Astrocyte (in vitro differentiated cells and primary cell): ENCODE data around the gene TMEM123. TPM values are rescaled to one million over a fixed set of nuclear protein-coding genes. Genes with fewer than 3 reads are reported as not detected.

Experiments
- DNase-seq: peaks from one replicate; pipeline ENCODE4 v3.0.0-alpha.2; 2010; ENCODE audit warnings: low read depth
- FAIRE-seq: peaks from 2 replicates; lab custom pipeline; 2011; peaks lifted over from hg19 to GRCh38; lab: Jason Lieb, UNC
- H2AFZ ChIP-seq: 2 replicates; pipeline ENCODE4 v1.6.0; 2012; ENCODE audit warnings: low read depth, low read length, inconsistent platforms
- H3K27ac ChIP-seq: 2 replicates; pipeline ENCODE4 v1.5.1; 2011; ENCODE audit warnings: low read depth, low read length, inconsistent platforms
- H3K27me3 ChIP-seq: 2 replicates; pipeline ENCODE4 v1.6.0; 2011; ENCODE audit warnings: low read length, inconsistent platforms; ENCODE audit not compliant: insufficient read depth
- H3K36me3 ChIP-seq: 2 replicates; pipeline ENCODE4 v1.5.1; 2011; ENCODE audit warnings: low read length, inconsistent platforms; ENCODE audit not compliant: insufficient read depth
- H3K4me1 ChIP-seq: 2 replicates; pipeline ENCODE4 v1.5.1; 2011; ENCODE audit warnings: low read length, inconsistent platforms; ENCODE audit not compliant: insufficient read depth
- H3K4me2 ChIP-seq: 2 replicates; pipeline ENCODE4 v1.6.0; 2012; ENCODE audit warnings: low read length, inconsistent platforms
- H3K4me3 ChIP-seq: 2 replicates; pipeline ENCODE4 v1.5.1; 2011; ENCODE audit warnings: low read depth, mild to moderate bottlenecking, low read length, inconsistent platforms; ENCODE audit not compliant: insufficient read depth
- H3K79me2 ChIP-seq: 2 replicates; pipeline ENCODE4 v1.6.0; 2012; ENCODE audit warnings: mild to moderate bottlenecking, low read length, inconsistent platforms; ENCODE audit not compliant: insufficient read depth
- H3K9ac ChIP-seq: 2 replicates; pipeline ENCODE4 v1.6.0; 2012; ENCODE audit warnings: mild to moderate bottlenecking, low read length, inconsistent platforms
- H3K9me3 ChIP-seq: 2 replicates; pipeline ENCODE4 v1.5.1; 2012; ENCODE audit warnings: low read depth, mild to moderate bottlenecking, low read length, inconsistent platforms; ENCODE audit not compliant: insufficient read depth
- H4K20me1 ChIP-seq: 2 replicates; pipeline ENCODE4 v1.6.0; 2012; ENCODE audit warnings: low read length, inconsistent platforms; ENCODE audit not compliant: insufficient read depth
- H3K27ac Mint-ChIP-seq: one replicate; pipeline ENCODE4 v1.8.0; 2021; ENCODE audit warnings: mild to moderate bottlenecking, mixed read lengths; ENCODE audit not compliant: unreplicated experiment
- H3K27me3 Mint-ChIP-seq: one replicate; pipeline ENCODE4 v1.8.0; 2021; ENCODE audit warnings: low read depth, mixed read lengths; ENCODE audit not compliant: unreplicated experiment
- H3K36me3 Mint-ChIP-seq: one replicate; pipeline ENCODE4 v1.8.0; 2021; ENCODE audit warnings: low read depth, mixed read lengths; ENCODE audit not compliant: unreplicated experiment
- H3K4me1 Mint-ChIP-seq: one replicate; pipeline ENCODE4 v1.8.0; 2021; ENCODE audit warnings: low read depth, mixed read lengths; ENCODE audit not compliant: unreplicated experiment
- H3K4me3 Mint-ChIP-seq: one replicate; pipeline ENCODE4 v1.8.0; 2021; ENCODE audit warnings: mild to moderate bottlenecking, moderate library complexity, mixed read lengths; ENCODE audit not compliant: unreplicated experiment
- H3K9me3 Mint-ChIP-seq: one replicate; pipeline ENCODE4 v1.8.0; 2021; ENCODE audit warnings: mild to moderate bottlenecking, mixed read lengths; ENCODE audit not compliant: unreplicated experiment
- EZH2 ChIP-seq: IDR thresholded peaks from 2 replicates; pipeline ENCODE4 v1.6.1; 2012; ENCODE audit warnings: mild to moderate bottlenecking, low read length, inconsistent platforms; ENCODE audit not compliant: insufficient read depth
- total RNA-seq: library from RNA; stranded (reverse); gene quantifications from 2 replicates; pipeline ENCODE4 v1.2.1, GENCODE V29; 2021
- TF ChIP-seq, protein P1 (sequence below): IDR thresholded peaks from 2 replicates; pipeline ENCODE4 v1.5.1; 2011; ENCODE audit warnings: low read depth, mild to moderate bottlenecking, inconsistent platforms, low read length, moderate library complexity; ENCODE audit not compliant: insufficient read depth

TMEM123 gene
- total RNA-seq, 1 donor from 2014 or later, result 234 TPM

DNA sequence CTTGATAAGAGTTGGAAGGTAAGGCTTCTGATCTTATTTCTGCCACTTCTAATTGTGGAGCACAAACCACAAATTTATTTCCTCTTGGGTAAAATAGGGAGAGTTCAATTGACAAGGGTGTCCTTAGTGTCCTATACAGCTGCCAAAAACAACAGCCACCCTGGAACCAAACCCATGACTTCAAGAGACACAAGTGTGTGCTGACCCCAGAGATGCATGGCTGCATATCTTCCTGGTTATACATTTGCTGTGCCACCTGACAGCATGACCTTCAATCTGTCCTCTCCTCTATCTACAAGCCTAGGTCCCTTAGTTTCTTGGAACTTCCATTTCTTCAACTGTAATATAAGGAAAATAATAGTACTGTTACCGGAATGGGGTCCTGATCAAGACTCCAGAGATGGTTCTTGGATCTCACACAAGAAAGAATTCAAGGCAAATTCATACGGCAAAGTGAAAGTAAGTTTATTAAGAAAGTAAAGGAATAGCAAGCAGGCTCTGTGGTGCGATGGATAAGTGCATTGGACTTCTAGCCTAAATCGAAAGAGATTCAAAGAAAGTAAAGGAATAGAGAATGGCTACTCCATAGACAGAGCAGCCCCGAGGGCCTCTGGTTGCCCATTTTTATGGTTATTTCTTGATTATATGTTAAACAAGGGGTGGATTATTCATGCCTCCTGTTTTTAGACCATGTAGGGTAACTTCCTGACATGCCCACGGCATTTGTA, 15.5 kb upstream of the TMEM123 start:
- no peaks in the 10 kb centered on the region for H3K27me3 ChIP-seq
- no peak overlapping the region for H3K4me3 ChIP-seq
- H3K4me2 ChIP-seq, result no peak overlapping the region
- H3K27ac ChIP-seq, result no peak overlapping the region
- H2AFZ ChIP-seq, result no peak overlapping the region
- FAIRE-seq, result no peak
- no peaks in the 10 kb centered on the region for H3K9me3 Mint-ChIP-seq
- H3K27me3 Mint-ChIP-seq, result no peaks in the 10 kb centered on the region
- H3K9me3 ChIP-seq, result no peaks in the 10 kb centered on the region
- DNase-seq, result no peak
- H3K4me3 Mint-ChIP-seq, result no peak overlapping the region
- no peaks in the 10 kb centered on the region for H3K79me2 ChIP-seq
- no peaks in the 10 kb centered on the region for H3K36me3 Mint-ChIP-seq
- no peak overlapping the region for H3K9ac ChIP-seq
- H4K20me1 ChIP-seq, result no peaks in the 10 kb centered on the region
- peaks cover 6% of the 10 kb centered on the region for H3K4me1 ChIP-seq
- H3K36me3 ChIP-seq, result no peaks in the 10 kb centered on the region
- H3K27ac Mint-ChIP-seq, result no peak overlapping the region
- no peak for TF ChIP-seq EZH2
- TF ChIP-seq, protein P1, sequence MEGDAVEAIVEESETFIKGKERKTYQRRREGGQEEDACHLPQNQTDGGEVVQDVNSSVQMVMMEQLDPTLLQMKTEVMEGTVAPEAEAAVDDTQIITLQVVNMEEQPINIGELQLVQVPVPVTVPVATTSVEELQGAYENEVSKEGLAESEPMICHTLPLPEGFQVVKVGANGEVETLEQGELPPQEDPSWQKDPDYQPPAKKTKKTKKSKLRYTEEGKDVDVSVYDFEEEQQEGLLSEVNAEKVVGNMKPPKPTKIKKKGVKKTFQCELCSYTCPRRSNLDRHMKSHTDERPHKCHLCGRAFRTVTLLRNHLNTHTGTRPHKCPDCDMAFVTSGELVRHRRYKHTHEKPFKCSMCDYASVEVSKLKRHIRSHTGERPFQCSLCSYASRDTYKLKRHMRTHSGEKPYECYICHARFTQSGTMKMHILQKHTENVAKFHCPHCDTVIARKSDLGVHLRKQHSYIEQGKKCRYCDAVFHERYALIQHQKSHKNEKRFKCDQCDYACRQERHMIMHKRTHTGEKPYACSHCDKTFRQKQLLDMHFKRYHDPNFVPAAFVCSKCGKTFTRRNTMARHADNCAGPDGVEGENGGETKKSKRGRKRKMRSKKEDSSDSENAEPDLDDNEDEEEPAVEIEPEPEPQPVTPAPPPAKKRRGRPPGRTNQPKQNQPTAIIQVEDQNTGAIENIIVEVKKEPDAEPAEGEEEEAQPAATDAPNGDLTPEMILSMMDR, result no peak
- peaks cover 7% of the 10 kb centered on the region for H3K4me1 Mint-ChIP-seq

DNA sequence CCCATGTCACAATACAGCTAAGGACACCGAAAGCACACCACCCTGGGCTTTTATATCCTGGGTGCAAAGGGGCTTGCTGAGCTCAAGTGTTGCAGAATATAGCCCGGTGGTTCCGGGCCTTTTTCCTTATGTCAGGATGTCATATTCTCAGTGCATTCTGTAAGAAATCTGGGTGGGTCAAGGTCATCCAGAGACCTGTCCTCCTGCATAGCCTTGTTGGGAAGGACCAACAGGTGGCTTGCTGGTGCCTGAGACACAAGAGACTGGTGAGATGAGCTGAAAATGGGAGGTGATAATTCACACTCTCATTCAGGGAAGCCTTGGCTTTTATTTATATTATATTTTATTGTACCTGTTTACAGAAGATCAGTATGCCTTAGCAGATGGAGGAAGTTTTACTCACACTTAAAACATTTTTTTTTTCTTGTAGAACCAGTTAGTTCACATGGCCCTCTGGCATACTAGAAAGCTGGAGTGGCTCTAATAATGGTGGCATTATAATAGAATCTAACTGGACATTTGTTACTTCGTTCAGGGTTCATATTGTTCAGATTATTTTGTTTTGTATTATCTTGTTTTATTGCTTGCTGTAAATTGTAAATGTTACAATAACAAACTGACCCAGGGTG, 14.6 kb upstream of the TMEM123 start:
- no peak for FAIRE-seq
- H3K4me3 Mint-ChIP-seq, result no peak overlapping the region

More for the DNA sequence above, 14.6 kb upstream of the TMEM123 start:
- H3K4me1 Mint-ChIP-seq, result peaks cover 7% of the 10 kb centered on the region
- Histone ChIP-seq H2AFZ (no peak overlapping the region), H3K36me3 (no peaks in the 10 kb centered on the region), H3K27ac (no peak overlapping the region), H3K9me3 (no peaks in the 10 kb centered on the region), H3K9ac (no peak overlapping the region), H3K4me3 (no peak overlapping the region), H3K4me1 (peaks cover 6% of the 10 kb centered on the region), H3K79me2 (no peaks in the 10 kb centered on the region), H3K27me3 (no peaks in the 10 kb centered on the region), H4K20me1 (no peaks in the 10 kb centered on the region), H3K4me2 (no peak overlapping the region)
- H3K9me3 Mint-ChIP-seq, result no peaks in the 10 kb centered on the region
- TF ChIP-seq, protein P1, result no peak
- no peak for TF ChIP-seq EZH2
- no peaks in the 10 kb centered on the region for H3K27me3 Mint-ChIP-seq
- no peak overlapping the region for H3K27ac Mint-ChIP-seq
- DNase-seq, result no peak
- H3K36me3 Mint-ChIP-seq, result no peaks in the 10 kb centered on the region
